Measurements from ENCODE around the gene TFB1M.
A peak's percentile ranks its signal among the peaks of the same experiment; 100 is the strongest.
"Not testable (repeated sequence)": the region's sequence is repeated elsewhere in the genome, so short reads cannot be mapped to it uniquely, and the experiment has no call there.

TFB1M gene

GRCh38 chr6:155222506-155222905, 91.8 kb downstream of the TFB1M start:
- Histone ChIP-seq H3K4me3 (ENCODE audit: low read depth in 1 of 2, low read length in 1 of 2) (peak overlapping the region; percentile 19 to 59), H3K4me1 (ENCODE audit: control insufficient read depth in 1 of 2, insufficient read depth in 1 of 2, low read depth in 1 of 2, low read length in 1 of 2) (peaks cover 57 to 58% of the 10 kb centered on the region in 2 experiments), H3K27me3 (no peaks in the 10 kb centered on the region), H3K36me3 (no peaks in the 10 kb centered on the region), H3K27ac (peak overlapping the region; percentile 95), H3K9me3 (no peaks in the 10 kb centered on the region)
- TF ChIP-seq, protein P1, sequence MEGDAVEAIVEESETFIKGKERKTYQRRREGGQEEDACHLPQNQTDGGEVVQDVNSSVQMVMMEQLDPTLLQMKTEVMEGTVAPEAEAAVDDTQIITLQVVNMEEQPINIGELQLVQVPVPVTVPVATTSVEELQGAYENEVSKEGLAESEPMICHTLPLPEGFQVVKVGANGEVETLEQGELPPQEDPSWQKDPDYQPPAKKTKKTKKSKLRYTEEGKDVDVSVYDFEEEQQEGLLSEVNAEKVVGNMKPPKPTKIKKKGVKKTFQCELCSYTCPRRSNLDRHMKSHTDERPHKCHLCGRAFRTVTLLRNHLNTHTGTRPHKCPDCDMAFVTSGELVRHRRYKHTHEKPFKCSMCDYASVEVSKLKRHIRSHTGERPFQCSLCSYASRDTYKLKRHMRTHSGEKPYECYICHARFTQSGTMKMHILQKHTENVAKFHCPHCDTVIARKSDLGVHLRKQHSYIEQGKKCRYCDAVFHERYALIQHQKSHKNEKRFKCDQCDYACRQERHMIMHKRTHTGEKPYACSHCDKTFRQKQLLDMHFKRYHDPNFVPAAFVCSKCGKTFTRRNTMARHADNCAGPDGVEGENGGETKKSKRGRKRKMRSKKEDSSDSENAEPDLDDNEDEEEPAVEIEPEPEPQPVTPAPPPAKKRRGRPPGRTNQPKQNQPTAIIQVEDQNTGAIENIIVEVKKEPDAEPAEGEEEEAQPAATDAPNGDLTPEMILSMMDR (IDR thresholded peaks at IDR 0.05), result no peak

DNA sequence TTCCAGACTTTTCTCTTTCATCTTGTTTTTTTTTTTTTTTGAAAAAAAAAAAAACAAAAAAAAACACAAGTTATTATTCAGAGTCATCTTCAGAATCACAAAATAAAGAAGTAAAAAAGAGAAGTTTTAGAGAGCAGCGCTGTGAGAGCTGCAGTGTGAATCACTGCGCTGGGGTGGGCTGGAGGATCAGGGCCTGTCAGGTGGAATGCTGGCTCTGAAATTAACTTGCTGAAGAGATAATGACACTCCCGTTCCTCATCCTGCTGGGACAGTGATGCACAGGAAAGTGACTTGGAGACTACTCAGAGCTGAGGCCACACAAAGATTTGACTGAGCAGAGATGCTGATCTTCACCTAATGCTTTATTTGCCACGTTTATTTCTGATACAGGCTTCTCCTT, 93.2 kb downstream of the TFB1M start:
- TF ChIP-seq, protein P1 (IDR thresholded peaks at IDR 0.05), result no peak
- H3K36me3 ChIP-seq, result no peaks in the 10 kb centered on the region
- peaks cover 57 to 58% of the 10 kb centered on the region in 2 experiments for H3K4me1 ChIP-seq (ENCODE audit: control insufficient read depth in 1 of 2, insufficient read depth in 1 of 2, low read depth in 1 of 2, low read length in 1 of 2)
- no peaks in the 10 kb centered on the region for H3K27me3 ChIP-seq
- peak overlapping the region; percentile 95 for H3K27ac ChIP-seq
- peak overlapping the region; percentile 19 to 59 for H3K4me3 ChIP-seq (ENCODE audit: low read depth in 1 of 2, low read length in 1 of 2)
- H3K9me3 ChIP-seq, result no peaks in the 10 kb centered on the region

DNA sequence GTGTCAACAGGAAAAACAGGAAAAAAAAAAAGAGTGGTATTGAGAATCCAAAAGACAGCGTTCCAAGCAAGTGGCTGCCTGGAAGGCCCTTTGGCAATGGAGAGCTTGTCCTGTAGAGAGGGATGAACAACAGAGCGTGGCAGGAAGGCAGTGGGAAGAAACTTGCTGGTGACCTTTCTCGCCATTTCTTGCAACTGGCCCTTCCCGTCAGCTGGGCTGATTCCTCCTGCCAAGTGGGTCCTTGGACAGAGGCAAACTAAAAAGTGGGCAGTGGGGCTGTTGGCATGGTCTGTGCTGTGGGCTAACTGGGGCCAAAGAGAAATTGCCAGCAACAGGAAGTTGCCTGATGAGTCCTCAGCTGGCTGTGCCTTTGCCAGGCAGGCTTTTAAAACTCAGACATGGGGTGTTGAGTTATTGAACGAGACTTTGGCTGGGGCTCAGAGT, 94.4 kb downstream of the TFB1M start:
- no peaks in the 10 kb centered on the region for H3K9me3 ChIP-seq
- H3K27me3 ChIP-seq, result no peaks in the 10 kb centered on the region
- TF ChIP-seq, protein P1 (IDR thresholded peaks at IDR 0.05), result no peak
- H3K4me1 ChIP-seq (ENCODE audit: control insufficient read depth in 1 of 2, insufficient read depth in 1 of 2, low read depth in 1 of 2, low read length in 1 of 2), result peaks cover 51 to 53% of the 10 kb centered on the region in 2 experiments
- H3K36me3 ChIP-seq, result no peaks in the 10 kb centered on the region
- no peak overlapping the region for H3K4me3 ChIP-seq (ENCODE audit: low read depth in 1 of 2, low read length in 1 of 2)
- H3K27ac ChIP-seq, result peak overlapping the region; percentile 95

DNA sequence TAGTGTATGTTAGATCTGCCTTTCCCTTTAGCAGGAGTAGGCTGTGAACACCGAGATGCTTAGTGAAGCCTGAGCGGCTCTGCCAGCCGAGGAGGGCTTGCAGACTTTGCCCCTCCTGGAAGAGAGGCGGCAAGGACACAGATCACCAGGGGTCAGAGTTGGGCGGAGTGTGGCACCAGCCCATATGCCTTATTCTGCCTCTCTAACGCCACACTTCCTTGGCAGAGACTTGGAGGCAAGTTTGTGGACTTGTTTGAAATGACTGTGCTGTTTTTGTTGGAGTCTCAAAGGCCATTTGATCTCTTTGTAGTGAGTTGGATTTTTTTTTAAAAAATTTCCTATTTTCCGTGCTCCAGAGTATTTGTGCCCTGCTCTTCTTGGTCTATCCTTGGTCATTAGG, 95.0 kb downstream of the TFB1M start:
- no peaks in the 10 kb centered on the region for H3K9me3 ChIP-seq
- no peak overlapping the region for H3K4me3 ChIP-seq (ENCODE audit: low read depth in 1 of 2, low read length in 1 of 2)
- TF ChIP-seq, protein P1 (IDR thresholded peaks at IDR 0.05), result no peak
- no peaks in the 10 kb centered on the region for H3K36me3 ChIP-seq
- no peaks in the 10 kb centered on the region for H3K27me3 ChIP-seq
- H3K27ac ChIP-seq, result no peak overlapping the region
- peaks cover 46 to 47% of the 10 kb centered on the region in 2 experiments for H3K4me1 ChIP-seq (ENCODE audit: control insufficient read depth in 1 of 2, insufficient read depth in 1 of 2, low read depth in 1 of 2, low read length in 1 of 2)

- peaks cover 40 to 41% of the 10 kb centered on the region in 2 experiments for H3K4me1 ChIP-seq (ENCODE audit: control insufficient read depth in 1 of 2, insufficient read depth in 1 of 2, low read depth in 1 of 2, low read length in 1 of 2)
- H3K27me3 ChIP-seq; H3K27ac ChIP-seq; H3K36me3 ChIP-seq; H3K9me3 ChIP-seq; H3K4me3 ChIP-seq (ENCODE audit: low read depth in 1 of 2, low read length in 1 of 2): not testable (repeated sequence)
These were observed 95.6 kb downstream of the TFB1M start for GRCh38 chr6:155218711-155219110.

DNA sequence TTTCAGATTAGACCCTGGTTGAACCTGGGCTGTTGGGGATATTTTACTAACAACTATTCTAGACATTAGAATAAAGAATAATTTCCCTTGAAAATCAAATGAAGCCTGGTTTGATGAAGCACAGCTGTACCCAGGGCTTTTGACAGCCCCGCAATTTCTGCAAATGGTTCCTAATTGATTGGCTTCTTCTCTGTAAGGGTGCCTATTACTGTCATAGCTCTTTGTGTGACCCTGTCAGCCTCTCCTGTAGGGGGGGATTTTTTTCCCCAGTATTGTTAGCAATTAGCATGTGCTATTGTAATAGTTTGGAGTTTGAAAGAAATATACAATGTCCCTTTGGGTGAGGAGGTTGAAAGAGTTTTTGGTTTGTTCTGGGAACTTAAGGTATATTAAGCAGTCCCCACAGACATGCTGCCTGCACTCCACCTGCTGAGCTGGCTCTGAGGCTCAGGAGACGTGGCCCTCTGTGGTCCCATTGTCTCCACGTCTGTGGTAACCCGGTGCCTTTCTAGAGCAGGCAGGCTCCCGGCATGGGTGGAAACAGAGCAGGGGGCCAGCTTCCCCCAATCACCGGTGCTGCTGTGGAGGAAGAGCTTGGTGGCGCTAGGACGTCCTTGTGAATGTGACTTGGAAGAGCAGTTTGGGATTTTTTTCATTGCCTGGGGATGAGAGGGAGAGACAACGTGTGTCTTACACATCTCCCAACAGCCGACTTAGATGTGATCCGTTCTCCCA, 97.8 kb downstream of the TFB1M start:
- Histone ChIP-seq H3K4me3 (ENCODE audit: low read depth in 1 of 2, low read length in 1 of 2) (no peak overlapping the region), H3K4me1 (ENCODE audit: control insufficient read depth in 1 of 2, insufficient read depth in 1 of 2, low read depth in 1 of 2, low read length in 1 of 2) (peaks cover 17 to 19% of the 10 kb centered on the region in 2 experiments), H3K27me3 (no peaks in the 10 kb centered on the region), H3K36me3 (no peaks in the 10 kb centered on the region), H3K9me3 (no peaks in the 10 kb centered on the region), H3K27ac (no peak overlapping the region)
- TF ChIP-seq, protein P1 (IDR thresholded peaks at IDR 0.05), result no peak

All from neutrophil (primary cell).